H9 (cell line): Measurements from ENCODE around the gene FBH1. TPM values are rescaled to one million over a fixed set of nuclear protein-coding genes. Genes with fewer than 3 reads are reported as not detected.

Experiments used
- DNase-seq: peaks from one replicate; pipeline ENCODE4 v3.0.0-alpha.2; 2017
- H2AFZ ChIP-seq: one replicate; pipeline ENCODE4 v1.6.1; 2013; ENCODE audit warnings: mild to moderate bottlenecking, low read length, control low read depth, moderate library complexity
- H2AK5ac ChIP-seq: 2 replicates; pipeline ENCODE4 v1.6.1; 2013; ENCODE audit warnings: low read length, control low read depth, mixed read lengths; ENCODE audit not compliant: insufficient read length
- H2BK120ac ChIP-seq: one replicate; pipeline ENCODE4 v1.6.1; 2013; ENCODE audit warnings: low read depth, mild to moderate bottlenecking, low read length, control low read depth, inconsistent platforms; ENCODE audit not compliant: poor library complexity, severe bottlenecking
- H2BK12ac ChIP-seq: 2 replicates; pipeline ENCODE4 v1.6.1; 2013; ENCODE audit warnings: low read length, control low read depth, mixed read lengths, low read depth; ENCODE audit not compliant: insufficient read length
- H2BK15ac ChIP-seq: 2 replicates; pipeline ENCODE4 v1.6.1; 2013; ENCODE audit warnings: low read depth, low read length, control low read depth
- H2BK20ac ChIP-seq: one replicate; pipeline ENCODE4 v1.6.1; 2013; ENCODE audit warnings: low read depth, mild to moderate bottlenecking, low read length, control low read depth, inconsistent platforms; ENCODE audit not compliant: poor library complexity, severe bottlenecking
- H2BK5ac ChIP-seq: 2 replicates; pipeline ENCODE4 v1.6.1; 2013; ENCODE audit warnings: low read length, control low read depth, mixed read lengths; ENCODE audit not compliant: insufficient read length
- H3K14ac ChIP-seq: 2 replicates; pipeline ENCODE4 v1.6.1; 2013; ENCODE audit warnings: low read length, control low read depth; ENCODE audit not compliant: insufficient read depth
- H3K18ac ChIP-seq: 2 replicates; pipeline ENCODE4 v1.6.1; 2013; ENCODE audit warnings: low read depth, mild to moderate bottlenecking, mixed read lengths, low read length, control low read depth; ENCODE audit not compliant: insufficient read length
- H3K23ac ChIP-seq: 2 replicates; pipeline ENCODE4 v1.6.1; 2013; ENCODE audit warnings: low read length, control low read depth, mixed read lengths, low read depth; ENCODE audit not compliant: insufficient read length
- H3K23me2 ChIP-seq: 2 replicates; pipeline ENCODE4 v1.6.1; 2013; ENCODE audit warnings: low read depth, mild to moderate bottlenecking, mixed read lengths, low read length, control low read depth; ENCODE audit not compliant: insufficient read length, poor library complexity, severe bottlenecking
- H3K27ac ChIP-seq: 2 replicates; pipeline ENCODE4 v1.5.1; 2013; ENCODE audit warnings: low read length, control low read depth, mixed read lengths, low read depth; ENCODE audit not compliant: insufficient read length
- H3K27me3 ChIP-seq: 2 replicates; pipeline ENCODE4 v1.6.1; 2013; ENCODE audit warnings: low read length, control low read depth, inconsistent platforms; ENCODE audit not compliant: insufficient read depth
- H3K4ac ChIP-seq: 2 replicates; pipeline ENCODE4 v1.6.1; 2013; ENCODE audit warnings: low read depth, mild to moderate bottlenecking, control low read depth, inconsistent platforms, low read length, moderate library complexity
- H3K4me1 ChIP-seq: 2 replicates; pipeline ENCODE4 v1.6.1; 2013; ENCODE audit warnings: low read length, control low read depth, inconsistent platforms; ENCODE audit not compliant: insufficient read depth
- H3K4me2 ChIP-seq: 2 replicates; pipeline ENCODE4 v1.6.1; 2013; ENCODE audit warnings: low read length, control low read depth, mixed read lengths; ENCODE audit not compliant: insufficient read length, insufficient read depth
- H3K56ac ChIP-seq: 2 replicates; pipeline ENCODE4 v1.6.1; 2013; ENCODE audit warnings: low read depth, mild to moderate bottlenecking, mixed read lengths, low read length, control low read depth; ENCODE audit not compliant: insufficient read length
- H3K79me1 ChIP-seq: 2 replicates; pipeline ENCODE4 v1.6.1; 2013; ENCODE audit warnings: low read depth, mild to moderate bottlenecking, moderate library complexity, low read length, control low read depth, inconsistent platforms; ENCODE audit not compliant: insufficient read depth, poor library complexity, severe bottlenecking
- H3K79me2 ChIP-seq: 2 replicates; pipeline ENCODE4 v1.6.1; 2013; ENCODE audit warnings: low read length, control low read depth, inconsistent platforms; ENCODE audit not compliant: insufficient read depth
- H3K9ac ChIP-seq: 2 replicates; pipeline ENCODE4 v1.6.1; 2013; ENCODE audit warnings: low read length, control low read depth, mixed read lengths; ENCODE audit not compliant: insufficient read length; ENCODE audit errors: extremely low read depth
- H3K9me3 ChIP-seq: one replicate; pipeline ENCODE4 v1.6.1; 2013; ENCODE audit warnings: low read depth, low read length, inconsistent platforms; ENCODE audit not compliant: control insufficient read depth
- H3T11ph ChIP-seq: one replicate; pipeline ENCODE4 v1.6.1; 2013; ENCODE audit warnings: mild to moderate bottlenecking, low read length, control low read depth, inconsistent platforms
- H4K20me1 ChIP-seq: one replicate; pipeline ENCODE4 v1.6.1; 2013; ENCODE audit not compliant: control insufficient read depth, insufficient read length, insufficient read depth
- H4K5ac ChIP-seq: 2 replicates; pipeline ENCODE4 v1.6.1; 2013; ENCODE audit warnings: low read depth, mild to moderate bottlenecking, mixed read lengths, low read length, control low read depth; ENCODE audit not compliant: insufficient read length
- H4K8ac ChIP-seq: replicated peaks from 2 replicates; pipeline ENCODE4 v1.6.1; 2013; ENCODE audit warnings: low read length, control low read depth, mixed read lengths, low read depth; ENCODE audit not compliant: insufficient read length
- H4K91ac ChIP-seq: 2 replicates; pipeline ENCODE4 v1.6.1; 2013; ENCODE audit warnings: low read depth, mild to moderate bottlenecking, moderate library complexity, mixed read lengths, low read length, control low read depth; ENCODE audit not compliant: insufficient read length
- H3K27ac Mint-ChIP-seq, 3 experiments: 2 replicates in 2 of 3; 3 replicates in 1 of 3; pipeline ENCODE4 v1.8.0; 2020 to 2021; ENCODE audit warnings: mixed read lengths in 3 of 3, mild to moderate bottlenecking in 1 of 3, moderate library complexity in 1 of 3
- H3K27me3 Mint-ChIP-seq: 2 replicates; pipeline ENCODE4 v1.8.0; 2021; ENCODE audit warnings: low read depth, mild to moderate bottlenecking, moderate library complexity, mixed read lengths
- H3K36me3 Mint-ChIP-seq, 3 experiments: 2 replicates in 2 of 3; 3 replicates in 1 of 3; pipeline ENCODE4 v1.8.0; 2020 to 2021; ENCODE audit warnings: low read depth in 3 of 3, mixed read lengths in 3 of 3; ENCODE audit not compliant: insufficient read depth in 1 of 3
- H3K4me1 Mint-ChIP-seq, 2 experiments: 2 replicates each; pipeline ENCODE4 v1.8.0; 2020; ENCODE audit warnings: mixed read lengths in 2 of 2
- H3K4me3 Mint-ChIP-seq, 2 experiments: 2 replicates in 1 of 2; 3 replicates in 1 of 2; pipeline ENCODE4 v1.8.0; 2020 to 2021; ENCODE audit warnings: mild to moderate bottlenecking in 2 of 2, mixed read lengths in 2 of 2, moderate library complexity in 1 of 2
- H3K9me3 Mint-ChIP-seq, 2 experiments: 2 replicates in 1 of 2; 3 replicates in 1 of 2; pipeline ENCODE4 v1.8.0; 2020; ENCODE audit warnings: mild to moderate bottlenecking in 2 of 2, mixed read lengths in 2 of 2, moderate library complexity in 1 of 2
- WGBS: extraction: QIAGEN DNeasy Blood & Tissue Kit; methylation state at CpG from one replicate; pipeline ENCODE4 v1.1.7; 2013; ENCODE audit warnings: missing lambda C conversion rate, low lambda C conversion rate, mixed read lengths; ENCODE audit not compliant: insufficient read length; ENCODE audit errors: extremely low coverage; 5-methylcytosine and 5-hydroxymethylcytosine counted together
- total RNA-seq: library from RNA; stranded (reverse); gene quantifications from 2 replicates; pipeline ENCODE4 v1.2.1, GENCODE V29; 2021
- TF ChIP-seq, protein P1 (sequence below): fragments of 200-600 bp; sonication (generic); conservative IDR thresholded peaks from 3 replicates; pipeline ENCODE4 v1.8.0; 2021; ENCODE audit warnings: antibody characterized with exemption, mild to moderate bottlenecking

Gene FBH1
- total RNA-seq, 1 experiment from 2014 or later, result 52.2 TPM

- no peaks in the 10 kb centered on the region for H3K4me1 Mint-ChIP-seq
- H3K9ac ChIP-seq, result no peak overlapping the region
- H3K4me3 Mint-ChIP-seq, result no peak overlapping the region
- H4K20me1 ChIP-seq, result no peaks in the 10 kb centered on the region
- no peak for DNase-seq
- no peak overlapping the region for H3K4me2 ChIP-seq
- no peak overlapping the region for H2BK15ac ChIP-seq
- WGBS, result no CpG with 5 or more reads among the region's 10 CpGs
- H4K5ac ChIP-seq, result no peak overlapping the region
- H3K27me3 Mint-ChIP-seq, result no peaks in the 10 kb centered on the region
- H3K9me3 Mint-ChIP-seq, result no peaks in the 10 kb centered on the region
- no peak overlapping the region for H3K56ac ChIP-seq
- H3K18ac ChIP-seq, result no peak overlapping the region
- TF ChIP-seq, protein P1, sequence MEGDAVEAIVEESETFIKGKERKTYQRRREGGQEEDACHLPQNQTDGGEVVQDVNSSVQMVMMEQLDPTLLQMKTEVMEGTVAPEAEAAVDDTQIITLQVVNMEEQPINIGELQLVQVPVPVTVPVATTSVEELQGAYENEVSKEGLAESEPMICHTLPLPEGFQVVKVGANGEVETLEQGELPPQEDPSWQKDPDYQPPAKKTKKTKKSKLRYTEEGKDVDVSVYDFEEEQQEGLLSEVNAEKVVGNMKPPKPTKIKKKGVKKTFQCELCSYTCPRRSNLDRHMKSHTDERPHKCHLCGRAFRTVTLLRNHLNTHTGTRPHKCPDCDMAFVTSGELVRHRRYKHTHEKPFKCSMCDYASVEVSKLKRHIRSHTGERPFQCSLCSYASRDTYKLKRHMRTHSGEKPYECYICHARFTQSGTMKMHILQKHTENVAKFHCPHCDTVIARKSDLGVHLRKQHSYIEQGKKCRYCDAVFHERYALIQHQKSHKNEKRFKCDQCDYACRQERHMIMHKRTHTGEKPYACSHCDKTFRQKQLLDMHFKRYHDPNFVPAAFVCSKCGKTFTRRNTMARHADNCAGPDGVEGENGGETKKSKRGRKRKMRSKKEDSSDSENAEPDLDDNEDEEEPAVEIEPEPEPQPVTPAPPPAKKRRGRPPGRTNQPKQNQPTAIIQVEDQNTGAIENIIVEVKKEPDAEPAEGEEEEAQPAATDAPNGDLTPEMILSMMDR, result no peak
- no peaks in the 10 kb centered on the region for H3K23me2 ChIP-seq
- no peak overlapping the region for H3K27ac Mint-ChIP-seq
- H3K27me3 ChIP-seq, result no peaks in the 10 kb centered on the region
- peaks cover 18 to 65% (median 63%) of the 10 kb centered on the region in 3 experiments; a peak in 6 of 7 replicates for H3K36me3 Mint-ChIP-seq
- no peaks in the 10 kb centered on the region for H3K9me3 ChIP-seq
- no peak overlapping the region for H3K27ac ChIP-seq
- no peak overlapping the region for H3T11ph ChIP-seq
- no peak overlapping the region for H3K23ac ChIP-seq
- no peak overlapping the region for H4K91ac ChIP-seq
- H2AK5ac ChIP-seq, result no peak overlapping the region
- H2BK12ac ChIP-seq, result no peak overlapping the region
- no peak overlapping the region for H2AFZ ChIP-seq
- H3K4me1 ChIP-seq, result no peaks in the 10 kb centered on the region
- no peaks in the 10 kb centered on the region for H3K79me1 ChIP-seq
- no peak overlapping the region for H4K8ac ChIP-seq
- no peak overlapping the region for H2BK120ac ChIP-seq
- H2BK5ac ChIP-seq, result no peak overlapping the region
- no peaks in the 10 kb centered on the region for H3K79me2 ChIP-seq
- no peak overlapping the region for H3K4ac ChIP-seq
- no peak overlapping the region for H3K14ac ChIP-seq
- H2BK20ac ChIP-seq, result no peak overlapping the region
Observed at GRCh38 chr10:5935628-5936027, 45.6 kb downstream of the FBH1 start.
